Retinal pigment epithelial cell (primary cell): ENCODE measurements around the gene TAGAP.

Experiments
- DNase-seq: peaks from one replicate; pipeline ENCODE4 v3.0.0-alpha.2; 2010; ENCODE audit warnings: low read depth
- H3K4me3 ChIP-seq: 2 replicates; pipeline ENCODE4 v1.5.1; 2011; ENCODE audit warnings: mild to moderate bottlenecking, low read length, control low read depth, moderate library complexity
- CTCF ChIP-seq: conservative IDR thresholded peaks from 2 replicates; pipeline ENCODE4 v1.5.1; 2011; ENCODE audit warnings: low read depth, low read length, control low read depth, inconsistent platforms

The TAGAP gene

GRCh38 chr6:159008656-159009288 lies 36.0 kb downstream of the TAGAP start:
- DNase-seq: no peak
- H3K4me3 ChIP-seq: no peak overlapping the region
- peak; percentile 52 for TF ChIP-seq CTCF

DNA sequence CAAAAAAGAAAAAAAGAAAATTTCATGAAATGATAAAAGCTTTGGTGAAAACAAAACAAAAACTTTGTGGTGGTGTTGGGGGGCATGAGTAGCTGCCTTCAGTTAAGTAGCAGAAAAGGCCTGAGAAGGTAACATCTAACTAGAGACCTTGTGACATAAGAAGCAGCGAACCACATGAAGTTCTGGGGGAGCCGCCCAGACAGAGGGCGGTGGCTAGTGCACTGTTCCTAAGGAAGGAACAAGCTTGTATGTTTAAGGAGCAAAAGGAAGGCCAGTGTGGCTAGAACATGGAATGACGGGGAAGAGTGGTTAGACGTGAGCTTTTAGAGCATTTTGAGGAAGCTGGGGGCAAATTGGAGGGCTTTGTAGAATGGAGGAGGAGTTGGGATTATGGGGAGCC lies 37.3 kb downstream of the TAGAP start:
- no peak overlapping the region for H3K4me3 ChIP-seq
- no peak for TF ChIP-seq CTCF
- DNase-seq: no peak

DNA sequence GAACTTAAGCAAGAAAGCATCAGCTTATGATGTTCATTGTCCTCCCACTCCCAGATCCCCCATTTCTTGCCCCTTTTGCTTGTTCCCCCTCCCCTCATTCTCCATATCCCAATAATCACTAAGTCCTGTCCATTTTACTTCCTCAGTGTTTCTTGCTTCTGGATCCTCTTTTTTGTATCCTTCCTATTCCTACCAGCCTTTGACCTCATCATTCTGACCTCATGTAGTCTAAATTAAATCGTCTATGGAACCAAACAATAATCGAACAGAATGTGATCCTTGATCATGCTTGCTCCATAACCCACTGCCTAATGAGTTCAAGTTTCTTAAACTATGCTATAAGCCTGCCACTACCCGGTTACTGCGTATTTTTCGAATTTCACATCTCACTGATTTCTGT lies 39.4 kb downstream of the TAGAP start:
- TF ChIP-seq CTCF: no peak
- DNase-seq: no peak

DNA sequence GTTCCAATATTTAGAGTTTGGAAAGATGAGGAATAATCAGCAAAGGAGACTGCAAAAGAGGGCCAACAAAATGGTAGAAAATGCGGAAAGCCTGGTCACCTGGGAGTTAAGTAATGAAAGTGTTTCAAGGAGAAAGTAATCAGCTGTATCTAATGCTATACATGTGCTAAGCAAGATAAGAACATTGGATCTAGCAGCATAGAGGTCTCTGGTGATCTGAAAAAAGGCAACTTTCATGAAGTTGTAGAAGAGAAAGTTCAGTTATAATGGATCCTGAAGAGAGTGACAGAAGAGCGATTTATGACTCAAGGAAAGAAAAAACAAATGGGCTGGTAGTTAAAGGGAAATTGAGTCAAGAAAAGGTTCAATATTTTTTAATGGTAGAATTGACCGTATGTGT lies 40.2 kb downstream of the TAGAP start:
- no peak for TF ChIP-seq CTCF
- no peak for DNase-seq
- H3K4me3 ChIP-seq: no peak overlapping the region

More for the DNA sequence above, 39.4 kb downstream of the TAGAP start:
- no peak overlapping the region for H3K4me3 ChIP-seq

DNA sequence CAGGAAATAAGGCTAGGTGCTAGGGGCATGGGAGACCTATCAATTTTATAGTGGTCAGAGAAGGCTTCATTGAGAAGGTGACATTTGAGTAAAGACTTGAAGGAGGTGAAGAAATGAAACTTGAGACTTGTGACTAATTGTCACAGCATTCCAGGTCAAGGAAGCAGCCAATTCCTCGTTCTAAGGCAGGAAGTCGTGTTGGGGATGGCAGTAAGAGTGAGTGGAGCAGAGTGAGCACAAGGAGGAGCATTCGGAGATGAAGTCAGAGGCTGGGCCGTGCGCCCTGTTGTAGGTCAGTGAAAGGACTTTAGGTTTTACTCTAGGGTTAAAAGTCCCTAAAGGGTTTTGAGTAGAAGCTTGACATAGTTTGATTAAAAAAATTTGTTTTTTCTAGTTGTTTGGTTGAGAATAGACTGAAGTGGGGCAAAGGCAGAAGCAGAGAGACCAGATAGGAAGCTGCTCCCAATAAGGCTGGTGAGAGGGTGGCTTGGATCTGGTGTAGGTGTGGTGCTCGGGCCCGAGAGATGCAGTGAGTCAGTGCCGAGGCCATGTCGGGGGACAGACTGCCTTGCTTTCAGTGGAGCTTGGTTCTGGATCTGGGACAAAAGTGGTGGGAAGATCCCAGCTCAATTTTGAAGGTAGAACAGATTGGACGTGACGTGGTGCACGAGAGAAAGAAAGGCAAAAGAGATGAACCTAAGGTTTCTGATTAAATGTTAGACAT lies 42.2 kb downstream of the TAGAP start:
- no peak for DNase-seq
- no peak for TF ChIP-seq CTCF

GRCh38 chr6:158999666-159000403 lies 45.0 kb downstream of the TAGAP start, which contains the start of gene RSPH3:
Gene RSPH3 (minus strand): TSS chr6:159000202. CDS start chr6:158999550, 652 bp downstream.
- peak; percentile 80 for DNase-seq
- peak within 1 kb of the TSS; percentile 94 for H3K4me3 ChIP-seq
- TF ChIP-seq CTCF: peak; percentile 27

More for the DNA sequence above, 42.2 kb downstream of the TAGAP start:
- no peak overlapping the region for H3K4me3 ChIP-seq
